Tibial artery (tissue), 4 donors: ENCODE measurements around the gene NOS1.

ENCODE experiments used
- DNase-seq, 2 donors: peaks; one replicate each; pipeline ENCODE4 v3.0.0-alpha.2; 2019
- H3K27ac ChIP-seq, 2 donors: fragments of 200-600 bp; sonication (generic) in 1 of 2; 1 replicate in 1 of 2; 2 replicates in 1 of 2; pipeline ENCODE4 v1.5.1; 2018 to 2019; ENCODE audit warnings: mild to moderate bottlenecking in 1 of 2
- H3K27me3 ChIP-seq, 2 donors: fragments of 200-600 bp; sonication (generic) in 1 of 2; one replicate each; pipeline versions ENCODE4 v1.5.1 to v1.6.0; 2016 to 2019
- H3K36me3 ChIP-seq, 3 donors: fragments of 200-600 bp; sonication (generic) in 2 of 3; one replicate each; pipeline ENCODE4 v1.5.1; 2016 to 2019; ENCODE audit warnings: mild to moderate bottlenecking in 2 of 3
- H3K4me1 ChIP-seq, 4 donors: fragments of 200-600 bp; sonication (generic) in 2 of 4; 1 replicate in 3 of 4; 2 replicates in 1 of 4; pipeline ENCODE4 v1.5.1; 2016 to 2019
- H3K4me3 ChIP-seq, 2 donors: fragments of 200-600 bp; sonication (generic) in 1 of 2; 1 replicate in 1 of 2; 2 replicates in 1 of 2; pipeline ENCODE4 v1.5.1; 2018 to 2019; ENCODE audit warnings: mild to moderate bottlenecking in 2 of 2
- H3K9me3 ChIP-seq, 3 donors: fragments of 200-600 bp; sonication (generic) in 1 of 3; one replicate each; pipeline ENCODE4 v1.5.1; 2016 to 2019
- CTCF ChIP-seq, 2 experiments: fragments of 200-600 bp in 1 of 2; fragments of 450-650 bp in 1 of 2; IDR thresholded peaks; one replicate each; pipeline ENCODE4 v1.5.1; 2017 to 2019; ENCODE audit warnings: antibody characterized with exemption in 2 of 2, mild to moderate bottlenecking in 1 of 2, moderate library complexity in 1 of 2
- intact Hi-C: fragments of 100-400 bp; cut with DNase I; formaldehyde crosslinking; loops from one replicate; pipeline ENCODE4 v1.15.0; 2023; ENCODE audit warnings: low total_unique reads

Gene NOS1

DNA sequence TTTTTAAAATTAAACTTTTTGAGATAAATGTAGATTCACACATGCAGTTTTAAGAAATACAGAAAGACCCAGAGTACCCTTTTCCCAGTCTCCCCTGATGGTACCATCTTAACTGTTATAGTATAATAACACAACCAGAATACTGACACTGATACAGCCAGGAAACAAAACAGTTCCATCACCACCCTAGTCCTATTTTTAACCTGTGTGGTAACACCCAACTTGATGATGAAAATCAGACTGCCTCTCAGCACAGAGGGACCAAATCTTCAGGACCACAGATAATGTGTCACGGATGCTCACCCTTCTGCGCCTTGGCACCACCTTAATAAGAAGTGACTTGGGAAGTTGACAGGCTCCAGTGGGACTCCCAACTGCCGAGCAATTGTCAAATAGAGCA is 189.3 kb downstream of the NOS1 start:
- H3K4me1 ChIP-seq = no peaks in the 10 kb centered on the region
- intact Hi-C loops = no loop called here
- peaks cover 78 to 99% (median 93%) of the 10 kb centered on the region in 3 donors for H3K36me3 ChIP-seq
- H3K4me3 ChIP-seq = no peak overlapping the region
- no peak for DNase-seq
- no peaks in the 10 kb centered on the region for H3K9me3 ChIP-seq
- no peak for TF ChIP-seq CTCF (IDR thresholded peaks at IDR 0.05)
- no peaks in the 10 kb centered on the region for H3K27me3 ChIP-seq
- H3K27ac ChIP-seq = no peak overlapping the region

GRCh38 chr12:117171499-117172162 is 189.8 kb downstream of the NOS1 start:
- intact Hi-C loops = no loop called here
- Histone ChIP-seq H3K27me3 (no peaks in the 10 kb centered on the region), H3K4me1 (no peaks in the 10 kb centered on the region), H3K27ac (no peak overlapping the region), H3K4me3 (no peak overlapping the region), H3K36me3 (peaks cover 78 to 100% (median 93%) of the 10 kb centered on the region in 3 donors), H3K9me3 (no peaks in the 10 kb centered on the region)
- no peak for DNase-seq
- TF ChIP-seq CTCF (IDR thresholded peaks at IDR 0.05) = no peak

DNA sequence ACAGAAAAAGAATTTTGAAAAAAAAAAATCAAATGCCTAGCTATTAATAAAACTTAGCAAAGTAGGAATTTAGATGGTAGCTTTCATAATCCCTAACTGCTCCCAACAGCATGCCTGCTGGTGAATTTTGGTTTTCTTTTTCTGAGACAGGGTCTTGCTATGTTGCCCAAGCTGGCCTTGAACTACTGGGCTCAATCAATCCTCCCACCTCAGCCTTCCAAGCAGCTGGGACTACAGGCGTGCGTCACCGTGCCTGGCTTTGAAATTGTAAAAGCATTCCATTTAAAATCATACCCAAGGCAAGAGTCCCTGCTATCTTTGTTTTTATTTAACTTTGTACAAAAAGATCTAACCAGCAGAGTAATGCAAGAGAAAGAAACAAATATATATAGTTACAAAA is 191.9 kb downstream of the NOS1 start:
- H3K9me3 ChIP-seq = no peaks in the 10 kb centered on the region
- no peak for TF ChIP-seq CTCF (IDR thresholded peaks at IDR 0.05)
- H3K4me1 ChIP-seq = no peaks in the 10 kb centered on the region
- peaks cover 74 to 100% (median 93%) of the 10 kb centered on the region in 3 donors for H3K36me3 ChIP-seq
- H3K27ac ChIP-seq = no peak overlapping the region
- DNase-seq = no peak
- intact Hi-C loops = no loop called here
- no peaks in the 10 kb centered on the region for H3K27me3 ChIP-seq
- no peak overlapping the region for H3K4me3 ChIP-seq

- peaks cover 74 to 99% (median 91%) of the 10 kb centered on the region in 3 donors for H3K36me3 ChIP-seq
- no peak overlapping the region for H3K27ac ChIP-seq
- no peaks in the 10 kb centered on the region for H3K4me1 ChIP-seq
- H3K27me3 ChIP-seq = no peaks in the 10 kb centered on the region
- H3K9me3 ChIP-seq = no peaks in the 10 kb centered on the region
- TF ChIP-seq CTCF (IDR thresholded peaks at IDR 0.05) = no peak
- no peak overlapping the region for H3K4me3 ChIP-seq
- no peak for DNase-seq
- intact Hi-C loops = no loop called here
Measured at GRCh38 chr12:117168976-117169375, 192.4 kb downstream of the NOS1 start.

DNA sequence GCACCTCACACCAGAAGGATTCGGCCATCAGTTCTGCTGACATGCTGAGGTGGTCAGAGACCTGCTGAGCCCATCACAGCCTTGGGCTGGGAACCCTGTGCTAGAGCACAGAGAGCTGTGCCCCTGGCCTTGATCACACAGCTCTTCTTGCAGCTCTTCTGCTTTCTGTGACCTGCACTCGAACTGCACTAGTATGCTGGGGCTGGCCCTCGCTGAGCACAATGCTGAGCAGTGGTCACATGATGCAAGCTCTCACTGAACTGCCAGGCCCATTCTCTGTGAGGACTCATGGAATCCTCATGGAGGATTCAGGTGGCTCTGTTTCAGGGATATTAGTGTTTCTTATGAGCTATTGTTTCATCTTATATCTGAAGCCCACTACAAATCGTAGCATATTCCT is 193.7 kb downstream of the NOS1 start:
- H3K4me1 ChIP-seq = no peaks in the 10 kb centered on the region
- H3K9me3 ChIP-seq = no peaks in the 10 kb centered on the region
- no peak overlapping the region for H3K4me3 ChIP-seq
- intact Hi-C loops = no loop called here
- no peaks in the 10 kb centered on the region for H3K27me3 ChIP-seq
- H3K36me3 ChIP-seq = peaks cover 74 to 99% (median 91%) of the 10 kb centered on the region in 3 donors
- H3K27ac ChIP-seq = no peak overlapping the region
- no peak for DNase-seq
- no peak for TF ChIP-seq CTCF (IDR thresholded peaks at IDR 0.05)

- no peak for TF ChIP-seq CTCF (IDR thresholded peaks at IDR 0.05)
- Histone ChIP-seq H3K36me3 (peaks cover 76 to 99% (median 92%) of the 10 kb centered on the region in 3 donors), H3K27me3 (no peaks in the 10 kb centered on the region), H3K27ac (no peak overlapping the region), H3K4me3 (no peak overlapping the region), H3K9me3 (no peaks in the 10 kb centered on the region), H3K4me1 (no peaks in the 10 kb centered on the region)
- DNase-seq = no peak
- intact Hi-C loops = no loop called here
Measured at GRCh38 chr12:117166107-117166506, 195.3 kb downstream of the NOS1 start.
